ENCODE data around the gene PDE4A. TPM values are rescaled to one million over a fixed set of nuclear protein-coding genes. Genes with fewer than 3 reads are reported as not detected.

The PDE4A gene
- total and polyA plus RNA-seq, 10 of the 15 experiments (the other 5 are each of a cell fraction or from before 2014, with no cell fraction given): 0.24 to 13.3 (median 4.9) TPM

GRCh38 chr19:10473192-10473591, 52.9 kb downstream of the PDE4A start:
- H3K36me3 ChIP-seq (ENCODE audit: control insufficient read depth in 2 of 2, insufficient read depth in 2 of 2, low read length in 1 of 2): no peaks in the 10 kb centered on the region
- no peaks in the 10 kb centered on the region for H4K20me1 ChIP-seq (ENCODE audit: control insufficient read depth, insufficient read depth)
- BruUV-seq (replicated peaks): no TSS peak
- CTCF ChIA-PET: interaction anchor here (0.9 to 2.7 kb wide), 4 partner anchors 10 to 171 kb away, joined by 3 to 7 read pairs (median 4); no protein-coding TSS in a partner anchor
- H3K9ac ChIP-seq (ENCODE audit: control insufficient read depth, insufficient read depth, low read length): no peak overlapping the region
- H3K79me2 ChIP-seq (ENCODE audit: control insufficient read depth, insufficient read depth, low read length): no peaks in the 10 kb centered on the region
- no peak overlapping the region for H3K4me3 ChIP-seq
- TF ChIP-seq WRNIP1 (IDR thresholded peaks at IDR 0.05; ENCODE audit: borderline replicate concordance, low read depth, low read length) (no peak), YY1 (IDR thresholded peaks at IDR 0.05; ENCODE audit: low read depth, low read length) (no peak), RUNX3 (IDR thresholded peaks at IDR 0.05; ENCODE audit: low read length) (no peak), SMC3 (IDR thresholded peaks at IDR 0.05; ENCODE audit: borderline replicate concordance, low read length) (no peak), ZNF217 (IDR thresholded peaks at IDR 0.05) (no peak), TCF7 (IDR thresholded peaks at IDR 0.05; ENCODE audit: borderline replicate concordance) (no peak), CHD1 (IDR thresholded peaks at IDR 0.05; ENCODE audit: low read depth, low read length) (no peak), TCF12 (IDR thresholded peaks at IDR 0.05; ENCODE audit: low read depth, low read length) (no peak), IKZF1 (conservative IDR thresholded peaks at IDR 0.05) (no peak), STAT1 (conservative IDR thresholded peaks at IDR 0.05) (no peak), RAD51 (IDR thresholded peaks at IDR 0.05) (no peak), GATAD2B (conservative IDR thresholded peaks at IDR 0.05; ENCODE audit: low read depth) (no peak), STAT3 (IDR thresholded peaks at IDR 0.05; ENCODE audit: low read depth, low read length) (no peak), CTCF (IDR thresholded peaks at IDR 0.05 in 2 of 3, conservative IDR thresholded peaks at IDR 0.05 in 1 of 3; ENCODE audit: control insufficient read depth in 2 of 3, extremely low read depth in 1 of 3, insufficient read depth in 1 of 3, low read depth in 3 of 3, low read length in 3 of 3) (no peak), BCLAF1 (IDR thresholded peaks at IDR 0.05) (no peak), SPI1 (IDR thresholded peaks at IDR 0.05; ENCODE audit: borderline replicate concordance, insufficient read depth, low read depth, low read length) (no peak)
- SMC1A ChIA-PET (ENCODE audit: uncharacterized antibody, unreplicated experiment): interaction anchor here (0.5 kb wide), 1 partner anchor 96 kb away, joined by 3 read pairs; the partner anchor contains the start of gene CDKN2D
- WGBS (ENCODE audit: insufficient coverage, insufficient replicate concordance, low lambda C conversion rate, missing lambda C conversion rate): 25% methylated on average over 5 of the region's 5 CpGs
- intact Hi-C loops (cut with micrococcal nuclease; ENCODE audit: unreplicated experiment) (no loop called here), in situ Hi-C loops (cut with MboI) (no loop called here)
- H3K9me3 ChIP-seq (replicated peaks; ENCODE audit: control insufficient read depth, insufficient read depth, low read length): no peaks in the 10 kb centered on the region
- H3K4me1 ChIP-seq (ENCODE audit: control insufficient read depth, insufficient read depth, low read length): no peaks in the 10 kb centered on the region
- POLR2A ChIA-PET: no interaction called here
- no peak overlapping the region for H3K27ac ChIP-seq (ENCODE audit: control insufficient read depth, insufficient read depth)
- H3K27me3 ChIP-seq (replicated peaks in 1 of 2; ENCODE audit: control insufficient read depth in 2 of 2, insufficient read depth in 2 of 2, low read length in 1 of 2): no peaks in the 10 kb centered on the region; a peak in 1 of 4 replicates
- ATAC-seq (no peak), DNase-seq (ENCODE audit: low read depth, low spot score) (no peak), FAIRE-seq (no peak)
- H3K4me2 ChIP-seq (ENCODE audit: control insufficient read depth, insufficient read depth): no peak overlapping the region
- H2AFZ ChIP-seq (ENCODE audit: control insufficient read depth, low read depth, low read length): no peak overlapping the region
- RAD21 ChIA-PET (ENCODE audit: unreplicated experiment): no interaction called here

Data from GM12878 (cell line).